Hepatocyte (in vitro differentiated cells): Measurements from ENCODE around the gene MRPL21. TPM values are rescaled to one million over a fixed set of nuclear protein-coding genes. Genes with fewer than 3 reads are reported as not detected.

Experiments
- DNase-seq: peaks from one replicate; pipeline ENCODE4 v3.0.0-alpha.2; 2016; ENCODE audit warnings: low spot score
- H2AFZ ChIP-seq: fragments of 200-600 bp; sonication (generic); 2 replicates; pipeline ENCODE4 v1.6.0; 2016; ENCODE audit warnings: antibody characterized with exemption, mild to moderate bottlenecking
- H3K27ac ChIP-seq: fragments of 200-600 bp; sonication (generic); 2 replicates; pipeline ENCODE4 v1.5.1; 2016; ENCODE audit warnings: mild to moderate bottlenecking
- H3K27me3 ChIP-seq: fragments of 200-600 bp; sonication (generic); 2 replicates; pipeline ENCODE4 v1.6.1; 2016
- H3K36me3 ChIP-seq: fragments of 200-600 bp; sonication (generic); replicated peaks from 2 replicates; pipeline ENCODE4 v1.5.1; 2016; ENCODE audit warnings: low read depth; ENCODE audit not compliant: insufficient read depth
- H3K4me1 ChIP-seq: fragments of 200-600 bp; sonication (generic); 2 replicates; pipeline ENCODE4 v1.5.1; 2016; ENCODE audit warnings: mild to moderate bottlenecking, moderate library complexity; ENCODE audit not compliant: insufficient read depth
- H3K4me2 ChIP-seq: fragments of 200-600 bp; sonication (generic); 2 replicates; pipeline ENCODE4 v1.6.0; 2016
- H3K4me3 ChIP-seq: fragments of 200-600 bp; sonication (generic); 2 replicates; pipeline ENCODE4 v1.5.1; 2016; ENCODE audit warnings: mild to moderate bottlenecking
- H3K79me2 ChIP-seq: fragments of 200-600 bp; sonication (generic); 2 replicates; pipeline ENCODE4 v1.6.0; 2017; ENCODE audit warnings: mild to moderate bottlenecking
- H3K9me2 ChIP-seq: fragments of 200-600 bp; sonication (generic); replicated peaks from 2 replicates; pipeline ENCODE4 v1.6.0; 2017; ENCODE audit warnings: mild to moderate bottlenecking; ENCODE audit not compliant: insufficient read depth
- H3K9me3 ChIP-seq: fragments of 200-600 bp; sonication (generic); 2 replicates; pipeline ENCODE4 v1.5.1; 2016; ENCODE audit warnings: low read depth, mild to moderate bottlenecking
- H4K20me1 ChIP-seq: fragments of 200-600 bp; sonication (generic); 2 replicates; pipeline ENCODE4 v1.6.0; 2016; ENCODE audit warnings: mild to moderate bottlenecking; ENCODE audit not compliant: insufficient read depth, poor library complexity, severe bottlenecking
- CTCF ChIP-seq: fragments of 200-600 bp; sonication (generic); IDR thresholded peaks from 2 replicates; pipeline ENCODE4 v1.5.1; 2016; ENCODE audit warnings: antibody characterized with exemption, mild to moderate bottlenecking; ENCODE audit not compliant: poor library complexity
- EZH2 ChIP-seq: fragments of 200-600 bp; sonication (generic); IDR thresholded peaks from 2 replicates; pipeline ENCODE4 v1.6.1; 2016; ENCODE audit warnings: antibody characterized with exemption, mild to moderate bottlenecking, borderline replicate concordance
- EZH2phosphoT487 ChIP-seq: fragments of 200-600 bp; sonication (generic); IDR thresholded peaks from one replicate; pipeline ENCODE4 v1.6.1; 2018; ENCODE audit warnings: antibody characterized with exemption, mild to moderate bottlenecking, low read depth, moderate library complexity; ENCODE audit not compliant: unreplicated experiment, severe bottlenecking
- whole genome bisulfite sequencing: methylation state at CpG from one replicate; pipeline ENCODE4 v1.1.6; 2016; ENCODE audit warnings: low lambda C conversion rate; ENCODE audit errors: missing lambda C conversion rate; 5-methylcytosine and 5-hydroxymethylcytosine counted together
- polyA plus RNA-seq: library from polyadenylated mRNA; unstranded; fragments of >200 nt; fragmentation: Nextera tagmentation; extraction: Ambion mirVana; gene quantifications from 2 replicates; pipeline ENCODE4 v1.2.1, GENCODE V29; 2016
- total RNA-seq: library from RNA; depleted of rRNA; stranded (reverse); fragments of >200 nt; gene quantifications from 2 replicates; pipeline ENCODE4 v1.2.3, GENCODE V29; 2014

MRPL21 gene
- total and polyA plus RNA-seq, 2 experiments from 2014 or later = 34.9 to 86.2 TPM

DNA sequence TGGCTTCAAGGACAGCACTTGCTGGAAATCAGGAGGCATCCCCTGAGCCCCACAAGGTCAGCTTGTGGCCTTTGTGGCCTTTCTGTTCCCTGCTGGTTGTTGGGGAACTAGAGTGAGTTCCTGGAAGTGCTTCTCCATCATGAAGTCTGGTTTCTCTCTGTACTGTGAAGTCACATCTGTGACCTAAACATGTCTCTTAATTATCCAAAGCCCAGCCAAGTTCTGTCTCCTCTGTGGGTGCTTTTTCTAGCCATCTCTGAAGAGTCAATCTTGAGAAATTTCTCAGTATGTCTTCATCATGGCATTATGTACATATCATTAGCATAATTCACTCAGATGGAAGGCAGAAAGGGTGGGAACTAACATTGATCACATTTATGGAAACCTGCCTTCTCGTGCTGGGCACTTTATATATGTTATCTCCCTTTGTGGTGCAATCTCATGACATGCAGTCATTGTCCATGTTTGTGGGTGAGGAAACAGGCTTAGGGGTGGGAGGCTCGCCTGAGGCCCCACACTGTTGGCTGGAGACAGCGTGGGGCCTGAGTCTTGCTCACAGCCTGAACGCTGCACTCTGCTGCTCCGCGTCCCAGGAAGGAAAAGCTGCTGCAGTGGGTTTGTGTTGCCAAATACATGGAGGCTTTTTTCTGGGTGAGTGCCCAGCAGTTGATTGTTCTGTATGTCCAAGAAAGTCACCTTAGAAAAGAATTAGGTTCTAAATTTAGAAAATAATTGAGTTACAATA, 24.7 kb upstream of the MRPL21 start:
- Histone ChIP-seq H3K4me1 (no peaks in the 10 kb centered on the region), H3K4me2 (no peak overlapping the region), H2AFZ (no peak overlapping the region), H3K79me2 (no peaks in the 10 kb centered on the region), H3K36me3 (no peaks in the 10 kb centered on the region), H3K27ac (peak overlapping the region; percentile 30), H4K20me1 (no peaks in the 10 kb centered on the region), H3K9me2 (no peaks in the 10 kb centered on the region), H3K9me3 (peaks cover 20% of the 10 kb centered on the region), H3K27me3 (no peaks in the 10 kb centered on the region), H3K4me3 (no peak overlapping the region)
- WGBS = 89% methylated on average over 6 of the region's 6 CpGs
- TF ChIP-seq EZH2 (no peak), EZH2phosphoT487 (no peak), CTCF (no peak)
- DNase-seq = no peak

DNA sequence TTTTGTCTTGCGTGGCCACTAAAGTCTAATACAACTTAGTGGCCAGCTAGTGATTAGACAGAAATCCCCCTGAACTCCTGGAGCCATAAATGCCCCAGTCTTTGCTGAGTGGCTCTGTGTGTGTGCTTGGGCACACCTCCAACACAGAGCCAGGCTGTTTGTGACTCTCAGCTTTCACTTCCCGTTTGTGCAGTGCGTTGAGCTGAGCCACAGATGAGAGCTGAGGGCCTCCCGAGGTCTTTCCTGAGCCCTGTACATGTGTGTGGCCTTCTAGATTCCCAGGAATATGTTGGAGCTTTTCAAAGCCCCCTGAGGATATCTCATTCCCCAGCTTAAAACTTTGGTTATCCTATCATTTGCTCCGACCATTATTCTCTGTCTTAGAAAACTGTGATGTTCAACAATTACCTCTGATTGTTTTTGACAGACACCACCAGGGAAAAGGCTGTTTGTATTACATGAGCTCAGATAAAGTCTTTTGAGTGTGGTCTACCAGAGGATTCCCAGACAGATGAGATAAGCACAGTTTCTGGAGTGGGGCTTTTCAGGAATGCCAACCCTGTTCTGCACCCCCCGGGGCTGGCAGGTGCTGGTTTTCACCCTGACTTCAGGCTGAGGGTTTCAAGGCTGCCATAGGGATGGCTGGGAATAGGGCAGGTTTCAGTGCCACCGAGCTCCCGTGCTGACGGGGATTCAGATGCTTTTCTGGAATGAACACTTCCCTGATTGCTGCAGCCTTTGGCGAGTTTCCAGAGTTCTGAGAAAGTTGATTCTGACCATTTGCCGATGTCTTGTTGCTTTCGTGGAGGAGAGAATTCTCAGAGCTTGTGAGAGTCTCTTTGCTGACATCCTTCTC, 23.9 kb upstream of the MRPL21 start:
- TF ChIP-seq CTCF (no peak), EZH2phosphoT487 (no peak), EZH2 (no peak)
- no peaks in the 10 kb centered on the region for H3K79me2 ChIP-seq
- DNase-seq = no peak
- no peak overlapping the region for H3K4me2 ChIP-seq
- 89% methylated on average over 12 of the region's 12 CpGs for WGBS
- H3K9me2 ChIP-seq = no peaks in the 10 kb centered on the region
- H3K36me3 ChIP-seq = no peaks in the 10 kb centered on the region
- H3K9me3 ChIP-seq = peaks cover 20% of the 10 kb centered on the region
- H3K4me1 ChIP-seq = no peaks in the 10 kb centered on the region
- H3K27me3 ChIP-seq = no peaks in the 10 kb centered on the region
- no peak overlapping the region for H2AFZ ChIP-seq
- H3K4me3 ChIP-seq = no peak overlapping the region
- H3K27ac ChIP-seq = peak overlapping the region; percentile 30
- no peaks in the 10 kb centered on the region for H4K20me1 ChIP-seq

- H3K79me2 ChIP-seq = no peaks in the 10 kb centered on the region
- H3K36me3 ChIP-seq = no peaks in the 10 kb centered on the region
- no peak overlapping the region for H3K4me3 ChIP-seq
- H3K9me3 ChIP-seq = peaks cover 20% of the 10 kb centered on the region
- TF ChIP-seq CTCF (no peak), EZH2 (no peak), EZH2phosphoT487 (no peak)
- no peak for DNase-seq
- H3K4me2 ChIP-seq = no peak overlapping the region
- no peaks in the 10 kb centered on the region for H3K27me3 ChIP-seq
- no peak overlapping the region for H2AFZ ChIP-seq
- no peaks in the 10 kb centered on the region for H3K4me1 ChIP-seq
- H4K20me1 ChIP-seq = no peaks in the 10 kb centered on the region
- H3K27ac ChIP-seq = no peak overlapping the region
- 89% methylated on average over 3 of the region's 3 CpGs for WGBS
- H3K9me2 ChIP-seq = no peaks in the 10 kb centered on the region
Measured at GRCh38 chr11:68925611-68926010, 22.0 kb upstream of the MRPL21 start.
